Uterus (tissue), 2 donors: ENCODE data around the gene UROC1.

ENCODE experiments used
- CTCF ChIP-seq, 4 experiments: fragments of 200-600 bp in 2 of 4; fragments of 450-650 bp in 2 of 4; sonication (generic) in 2 of 4; IDR thresholded peaks; one replicate each; pipeline ENCODE4 v1.5.1; 2016 to 2019; ENCODE audit warnings: antibody characterized with exemption in 4 of 4, mild to moderate bottlenecking in 2 of 4, moderate library complexity in 1 of 4
- POLR2A ChIP-seq, 2 donors: fragments of 450-650 bp; IDR thresholded peaks; one replicate each; pipeline ENCODE4 v1.6.1; 2016; ENCODE audit warnings: antibody characterized with exemption in 2 of 2, mild to moderate bottlenecking in 1 of 2, moderate library complexity in 1 of 2

GRCh38 chr3:126464093-126464492 is 53.5 kb downstream of the UROC1 start:
- TF ChIP-seq CTCF (IDR thresholded peaks at IDR 0.05) (no peak), POLR2A (IDR thresholded peaks at IDR 0.05) (no peak)
